GM18519 (cell line): ENCODE data around the gene SRGAP1.
"Not testable (repeated sequence)": the region's sequence is repeated elsewhere in the genome, so short reads cannot be mapped to it uniquely, and the experiment has no call there.

Source experiments
- ATAC-seq: cut with Tn5 transposase; IDR thresholded peaks from one replicate; pipeline ENCODE4 v1.9.1; 2021; ENCODE audit warnings: mild to moderate bottlenecking, moderate library complexity; ENCODE audit not compliant: unreplicated experiment, low FRiP score

The SRGAP1 gene

GRCh38 chr12:64066776-64067175, 222.3 kb downstream of the SRGAP1 start:
- no peak for ATAC-seq

GRCh38 chr12:64070454-64070853, 226.0 kb downstream of the SRGAP1 start:
- no peak for ATAC-seq

GRCh38 chr12:64072916-64073575, 228.5 kb downstream of the SRGAP1 start:
- ATAC-seq = no peak

- ATAC-seq = not testable (repeated sequence)
Measured at GRCh38 chr12:64076565-64076964, 232.1 kb downstream of the SRGAP1 start.

- ATAC-seq = no peak
Measured at GRCh38 chr12:64077922-64078321, 233.4 kb downstream of the SRGAP1 start.

- no peak for ATAC-seq
Measured at GRCh38 chr12:64080319-64081007, 236.0 kb downstream of the SRGAP1 start.

GRCh38 chr12:64081008-64081404, 236.5 kb downstream of the SRGAP1 start:
- ATAC-seq = no peak

GRCh38 chr12:64082116-64082515, 237.6 kb downstream of the SRGAP1 start:
- ATAC-seq = no peak

- ATAC-seq = no peak
Measured at GRCh38 chr12:64082866-64083268, 238.4 kb downstream of the SRGAP1 start.

GRCh38 chr12:64083285-64084210, 239.0 kb downstream of the SRGAP1 start:
- ATAC-seq = no peak

GRCh38 chr12:64085154-64085553, 240.7 kb downstream of the SRGAP1 start:
- no peak for ATAC-seq

GRCh38 chr12:64085996-64086395, 241.5 kb downstream of the SRGAP1 start:
- no peak for ATAC-seq

GRCh38 chr12:64086946-64087345, 242.4 kb downstream of the SRGAP1 start:
- ATAC-seq = no peak

GRCh38 chr12:64087761-64088160, 243.3 kb downstream of the SRGAP1 start:
- no peak for ATAC-seq

GRCh38 chr12:64088431-64089349, 244.2 kb downstream of the SRGAP1 start:
- ATAC-seq = no peak

- no peak for ATAC-seq
Measured at GRCh38 chr12:64090047-64090446, 245.5 kb downstream of the SRGAP1 start.

GRCh38 chr12:64091186-64091585, 246.7 kb downstream of the SRGAP1 start:
- ATAC-seq = no peak

- no peak for ATAC-seq
Measured at GRCh38 chr12:64092507-64093196, 248.2 kb downstream of the SRGAP1 start.

- ATAC-seq = no peak
Measured at GRCh38 chr12:64093689-64094088, 249.2 kb downstream of the SRGAP1 start.
